ENCODE results near the gene SKA3.

GRCh38 chr13:21137696-21138095 is 38.7 kb downstream of the SKA3 start:
- TF ChIP-seq ZNF274 (IDR thresholded peaks at IDR 0.05; ENCODE audit: low read depth, low read length) (no peak), YY1 (IDR thresholded peaks at IDR 0.05; ENCODE audit: insufficient read depth, insufficient read length) (no peak)
